HepG2 (cell line): ENCODE results near the gene ZBTB7A. TPM values are rescaled to one million over a fixed set of nuclear protein-coding genes. Genes with fewer than 3 reads are reported as not detected.

Source experiments
- AGO2 ChIP-seq: fragments of 200-400 bp; formaldehyde crosslinking; optimal IDR thresholded peaks from 2 replicates; pipeline ENCODE3; 2017; ENCODE audit warnings: mild to moderate bottlenecking, low read depth, low read length, moderate library complexity
- DRAP1 ChIP-seq: IDR thresholded peaks from 2 replicates; pipeline ENCODE4 v1.6.1; 2016; ENCODE audit warnings: missing genetic modification reagents, missing compliant biosample characterization
- FLYWCH1 ChIP-seq: sonication (generic); formaldehyde crosslinking; IDR thresholded peaks from 2 replicates; pipeline ENCODE4 v1.8.1; 2023; ENCODE audit warnings: mild to moderate bottlenecking, missing genetic modification reagents
- GLMP ChIP-seq: sonication (generic); formaldehyde crosslinking; IDR thresholded peaks from 2 replicates; pipeline ENCODE4 v1.9.0; 2021; ENCODE audit warnings: missing genetic modification reagents, mild to moderate bottlenecking, borderline replicate concordance
- HDAC1 ChIP-seq: sonication (generic); formaldehyde crosslinking; IDR thresholded peaks from 2 replicates; pipeline ENCODE4 v1.5.1; 2020; ENCODE audit warnings: mild to moderate bottlenecking, missing genetic modification reagents
- HNRNPK ChIP-seq: fragments of 200-400 bp; formaldehyde crosslinking; IDR thresholded peaks from 2 replicates; pipeline ENCODE4 v1.6.1; 2018; ENCODE audit warnings: low read length, low read depth, moderate library complexity, mild to moderate bottlenecking; ENCODE audit not compliant: poor library complexity, severe bottlenecking
- HOXA3 ChIP-seq: sonication (generic); formaldehyde crosslinking; IDR thresholded peaks from 2 replicates; pipeline ENCODE4 v1.5.0; 2020; ENCODE audit warnings: missing genetic modification reagents
- PHF8 ChIP-seq: sonication (generic); formaldehyde crosslinking; IDR thresholded peaks from 2 replicates; pipeline ENCODE4 v1.5.0; 2020; ENCODE audit warnings: missing genetic modification reagents
- POLR2A ChIP-seq, 2 experiments: IDR thresholded peaks; 2 replicates each; pipeline ENCODE4 v1.6.1; 2011; ENCODE audit warnings: low read depth in 2 of 2, low read length in 2 of 2, mild to moderate bottlenecking in 1 of 2, moderate library complexity in 1 of 2; ENCODE audit not compliant: insufficient read depth in 1 of 2
- PRDM10 ChIP-seq: sonication (generic); formaldehyde crosslinking; IDR thresholded peaks from 2 replicates; pipeline ENCODE4 v1.4.0; 2020; ENCODE audit warnings: low read depth, missing genetic modification reagents
- ZBTB10 ChIP-seq: sonication (generic); formaldehyde crosslinking; IDR thresholded peaks from 2 replicates; pipeline ENCODE4 v1.4.0; 2020; ENCODE audit warnings: missing genetic modification reagents, borderline replicate concordance
- ZNF362 ChIP-seq: sonication (generic); formaldehyde crosslinking; IDR thresholded peaks from 2 replicates; pipeline ENCODE4 v1.4.0; 2020; ENCODE audit warnings: missing genetic modification reagents, mild to moderate bottlenecking, borderline replicate concordance
- ZNF382 ChIP-seq: sonication (generic); formaldehyde crosslinking; IDR thresholded peaks from 2 replicates; pipeline ENCODE4 v1.5.0; 2020; ENCODE audit warnings: missing genetic modification reagents, mild to moderate bottlenecking, borderline replicate concordance
- ZNF709 ChIP-seq: sonication (generic); formaldehyde crosslinking; IDR thresholded peaks from 2 replicates; pipeline ENCODE4 v1.5.0; 2020; ENCODE audit warnings: mild to moderate bottlenecking, missing genetic modification reagents
- ZNF777 ChIP-seq: sonication (generic); formaldehyde crosslinking; IDR thresholded peaks from 2 replicates; pipeline ENCODE4 v1.4.0; 2020; ENCODE audit warnings: missing genetic modification reagents
- polyA plus RNA-seq, 8 experiments: library from polyadenylated mRNA; depleted of rRNA in 3 of 8; stranded (reverse) in 7 of 8; unstranded in 1 of 8; fragments of >200 nt; fragmentation: Illumina TruSeq in 4 of 8; extraction: Trizol in 4 of 8; gene quantifications; 2 replicates each; pipeline versions ENCODE4 v1.2.1 to v1.2.3, GENCODE V29; 2011 to 2016; ENCODE audit warnings: low read depth in 4 of 8, missing spikeins in 1 of 8, mixed read lengths in 1 of 8; ENCODE audit not compliant: insufficient read depth in 1 of 8
- total RNA-seq, 5 experiments: library from RNA; depleted of rRNA; stranded (reverse); fragments of >200 nt; fragmentation: Illumina TruSeq; extraction: Trizol; gene quantifications; 2 replicates each; pipeline ENCODE4 v1.2.3, GENCODE V29; 2016; ENCODE audit warnings: low read depth in 1 of 5
- TF ChIP-seq, protein P1 (sequence below): sonication (generic); formaldehyde crosslinking; IDR thresholded peaks from 2 replicates; pipeline ENCODE4 v1.4.0; 2020; ENCODE audit warnings: missing genetic modification reagents

Gene ZBTB7A
- total and polyA plus RNA-seq, 2 of the 13 experiments (the other 11 are each of a cell fraction or from before 2014, with no cell fraction given), result 3.6 to 4.0 TPM

DNA sequence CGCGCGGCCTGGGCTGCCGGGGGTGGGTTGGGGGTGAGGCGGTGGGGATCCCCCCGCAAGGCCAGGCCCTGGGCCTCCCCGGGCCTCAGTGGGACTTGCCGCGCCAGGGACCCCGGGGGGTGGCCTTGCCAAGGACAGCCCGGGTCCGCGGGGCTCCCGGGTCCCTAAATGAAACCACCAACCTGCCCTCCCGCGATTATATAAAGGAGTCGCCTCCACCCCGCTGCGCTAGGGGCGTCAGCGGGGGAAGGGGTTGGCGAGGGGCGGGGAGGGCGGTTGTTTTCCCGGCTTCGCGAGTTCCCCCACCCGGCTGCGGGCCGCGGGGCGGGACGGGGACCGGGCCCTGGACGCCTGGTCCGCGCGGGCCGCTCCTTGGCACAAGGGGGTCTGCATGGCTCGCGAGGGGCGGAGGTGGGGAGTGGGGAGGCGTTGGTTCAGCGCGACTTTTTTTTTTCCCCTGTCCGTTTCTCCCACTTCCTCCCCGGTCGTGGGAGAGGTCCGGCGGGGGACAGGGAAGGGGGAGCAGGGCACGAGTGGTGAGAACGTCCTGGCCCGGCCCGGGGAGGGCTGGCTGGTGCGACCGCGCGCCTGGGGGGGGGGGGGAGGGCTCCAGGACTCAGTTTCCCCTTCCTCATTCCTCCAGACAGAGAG lies 822 bp upstream of the ZBTB7A start (continued):
- TF ChIP-seq HNRNPK (peak; percentile 68), POLR2A (IDR thresholded peaks at IDR 0.05; ENCODE audit: insufficient read depth in 1 of 2, low read depth in 2 of 2, low read length in 2 of 2) (peak in 1 of 2 experiments; percentile 28; a peak in 1 of 4 replicates), HOXA3 (CRISPR knock-in tag) (peak; percentile 28; the same call in 1 of the 2 replicates), AGO2 (peak; percentile 15), ZBTB10 (0 out of 2 replicates have a peak, but pooled peaks have one; percentile 76), ZNF709 (CRISPR knock-in tag) (no peak), DRAP1 (CRISPR knock-in tag) (0 out of 2 replicates have a peak, but pooled peaks have one; percentile 44), HDAC1 (CRISPR knock-in tag) (peak; percentile 43), PHF8 (CRISPR knock-in tag) (peak; percentile 24; the same call in 1 of the 2 replicates), GLMP (CRISPR knock-in tag) (no peak), PRDM10 (CRISPR knock-in tag) (0 out of 2 replicates have a peak, but pooled peaks have one; percentile 4), ZNF362 (CRISPR knock-in tag) (0 out of 2 replicates have a peak, but pooled peaks have one; percentile 41), FLYWCH1 (CRISPR knock-in tag) (no peak), ZNF777 (CRISPR knock-in tag) (peak; percentile 47; the same call in 1 of the 2 replicates), ZNF382 (CRISPR knock-in tag) (no peak)
- TF ChIP-seq, protein P1, sequence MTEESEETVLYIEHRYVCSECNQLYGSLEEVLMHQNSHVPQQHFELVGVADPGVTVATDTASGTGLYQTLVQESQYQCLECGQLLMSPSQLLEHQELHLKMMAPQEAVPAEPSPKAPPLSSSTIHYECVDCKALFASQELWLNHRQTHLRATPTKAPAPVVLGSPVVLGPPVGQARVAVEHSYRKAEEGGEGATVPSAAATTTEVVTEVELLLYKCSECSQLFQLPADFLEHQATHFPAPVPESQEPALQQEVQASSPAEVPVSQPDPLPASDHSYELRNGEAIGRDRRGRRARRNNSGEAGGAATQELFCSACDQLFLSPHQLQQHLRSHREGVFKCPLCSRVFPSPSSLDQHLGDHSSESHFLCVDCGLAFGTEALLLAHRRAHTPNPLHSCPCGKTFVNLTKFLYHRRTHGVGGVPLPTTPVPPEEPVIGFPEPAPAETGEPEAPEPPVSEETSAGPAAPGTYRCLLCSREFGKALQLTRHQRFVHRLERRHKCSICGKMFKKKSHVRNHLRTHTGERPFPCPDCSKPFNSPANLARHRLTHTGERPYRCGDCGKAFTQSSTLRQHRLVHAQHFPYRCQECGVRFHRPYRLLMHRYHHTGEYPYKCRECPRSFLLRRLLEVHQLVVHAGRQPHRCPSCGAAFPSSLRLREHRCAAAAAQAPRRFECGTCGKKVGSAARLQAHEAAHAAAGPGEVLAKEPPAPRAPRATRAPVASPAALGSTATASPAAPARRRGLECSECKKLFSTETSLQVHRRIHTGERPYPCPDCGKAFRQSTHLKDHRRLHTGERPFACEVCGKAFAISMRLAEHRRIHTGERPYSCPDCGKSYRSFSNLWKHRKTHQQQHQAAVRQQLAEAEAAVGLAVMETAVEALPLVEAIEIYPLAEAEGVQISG (CRISPR knock-in tag), result peak; percentile 16; the same call in 1 of the 2 replicates
